ENCODE measurements around the gene PRND. TPM values are rescaled to one million over a fixed set of nuclear protein-coding genes. Genes with fewer than 3 reads are reported as not detected.
A peak's percentile ranks its signal among the peaks of the same experiment; 100 is the strongest.
"Not testable (repeated sequence)": the region's sequence is repeated elsewhere in the genome, so short reads cannot be mapped to it uniquely, and the experiment has no call there.

The PRND gene
- total RNA-seq, 1 donor: not detected

DNA sequence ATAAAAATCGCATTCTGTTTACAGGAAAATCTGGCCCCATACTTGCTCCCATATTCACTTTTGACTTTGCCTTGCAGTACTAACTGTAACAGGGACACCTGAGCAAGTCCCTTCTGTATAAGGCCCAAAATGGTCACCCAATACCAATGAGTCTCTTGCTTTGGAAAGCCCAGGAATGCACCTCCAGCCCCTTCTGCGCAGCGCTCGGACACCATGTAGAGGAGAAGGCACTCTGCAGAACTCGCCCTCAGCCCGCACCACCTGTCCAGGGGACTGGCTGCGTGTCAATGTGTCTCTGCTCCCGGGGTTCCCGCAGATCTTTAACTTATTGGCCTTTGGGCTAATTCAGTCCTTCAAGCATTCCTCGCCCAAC is 746 bp upstream of the PRND start:
- no peak overlapping the region for H3K4me3 ChIP-seq (ENCODE audit: insufficient read depth, low read length)
- H3K79me2 ChIP-seq (ENCODE audit: insufficient read depth, low read length): no peaks in the 10 kb centered on the region
- H3K36me3 ChIP-seq (ENCODE audit: insufficient read depth, low read length): no peaks in the 10 kb centered on the region
- H2AFZ ChIP-seq (ENCODE audit: low read length): peak overlapping the region; percentile 25
- no peaks in the 10 kb centered on the region for H4K20me1 ChIP-seq (ENCODE audit: insufficient read depth, low read length)
- H3K9me3 ChIP-seq (ENCODE audit: low read depth, low read length): peaks cover 3% of the 10 kb centered on the region
- DNase-seq (ENCODE audit: insufficient read length, low spot score, missing footprints): no peak
- TF ChIP-seq, protein P1, sequence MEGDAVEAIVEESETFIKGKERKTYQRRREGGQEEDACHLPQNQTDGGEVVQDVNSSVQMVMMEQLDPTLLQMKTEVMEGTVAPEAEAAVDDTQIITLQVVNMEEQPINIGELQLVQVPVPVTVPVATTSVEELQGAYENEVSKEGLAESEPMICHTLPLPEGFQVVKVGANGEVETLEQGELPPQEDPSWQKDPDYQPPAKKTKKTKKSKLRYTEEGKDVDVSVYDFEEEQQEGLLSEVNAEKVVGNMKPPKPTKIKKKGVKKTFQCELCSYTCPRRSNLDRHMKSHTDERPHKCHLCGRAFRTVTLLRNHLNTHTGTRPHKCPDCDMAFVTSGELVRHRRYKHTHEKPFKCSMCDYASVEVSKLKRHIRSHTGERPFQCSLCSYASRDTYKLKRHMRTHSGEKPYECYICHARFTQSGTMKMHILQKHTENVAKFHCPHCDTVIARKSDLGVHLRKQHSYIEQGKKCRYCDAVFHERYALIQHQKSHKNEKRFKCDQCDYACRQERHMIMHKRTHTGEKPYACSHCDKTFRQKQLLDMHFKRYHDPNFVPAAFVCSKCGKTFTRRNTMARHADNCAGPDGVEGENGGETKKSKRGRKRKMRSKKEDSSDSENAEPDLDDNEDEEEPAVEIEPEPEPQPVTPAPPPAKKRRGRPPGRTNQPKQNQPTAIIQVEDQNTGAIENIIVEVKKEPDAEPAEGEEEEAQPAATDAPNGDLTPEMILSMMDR (IDR thresholded peaks at IDR 0.05; ENCODE audit: extremely low read depth, low read depth, low read length): no peak
- H3K4me1 ChIP-seq (ENCODE audit: insufficient read depth, low read length): no peaks in the 10 kb centered on the region
- no peak overlapping the region for H3K27ac ChIP-seq (ENCODE audit: low read depth, low read length)
- H3K27me3 ChIP-seq (ENCODE audit: insufficient read depth, low read length): peaks cover 19% of the 10 kb centered on the region
- H3K4me2 ChIP-seq (ENCODE audit: insufficient read depth, low read length): peak overlapping the region; percentile 56

DNA sequence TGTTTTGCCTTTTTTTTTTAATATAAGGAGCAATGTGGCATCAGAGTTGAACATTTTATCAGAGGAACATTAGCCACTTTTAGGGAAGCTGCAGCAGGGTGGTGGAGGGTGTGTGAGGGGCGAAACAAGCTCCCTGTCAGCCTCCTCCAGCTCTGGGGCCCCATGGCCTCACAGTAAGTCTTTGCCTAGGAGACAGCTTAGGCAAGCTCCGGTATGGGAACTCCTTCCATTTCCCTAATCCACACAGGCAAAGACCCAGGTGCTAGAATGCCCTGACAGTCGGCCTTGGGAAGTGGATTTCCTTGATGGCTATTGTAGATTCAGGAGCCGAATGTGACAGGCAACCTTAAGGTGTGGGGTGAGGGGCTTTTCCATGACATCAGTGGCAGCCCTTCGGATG is 862 bp downstream of the PRND start:
- Histone ChIP-seq H3K4me3 (ENCODE audit: insufficient read depth, low read length) (no peak overlapping the region), H3K4me1 (ENCODE audit: insufficient read depth, low read length) (no peaks in the 10 kb centered on the region), H3K27me3 (ENCODE audit: insufficient read depth, low read length) (peaks cover 15% of the 10 kb centered on the region), H2AFZ (ENCODE audit: low read length) (no peak overlapping the region), H3K36me3 (ENCODE audit: insufficient read depth, low read length) (no peaks in the 10 kb centered on the region), H3K79me2 (ENCODE audit: insufficient read depth, low read length) (no peaks in the 10 kb centered on the region), H3K4me2 (ENCODE audit: insufficient read depth, low read length) (no peak overlapping the region), H3K9me3 (ENCODE audit: low read depth, low read length) (peaks cover 3% of the 10 kb centered on the region), H3K27ac (ENCODE audit: low read depth, low read length) (no peak overlapping the region), H4K20me1 (ENCODE audit: insufficient read depth, low read length) (no peaks in the 10 kb centered on the region)
- TF ChIP-seq, protein P1 (IDR thresholded peaks at IDR 0.05; ENCODE audit: extremely low read depth, low read depth, low read length): no peak
- no peak for DNase-seq (ENCODE audit: insufficient read length, low spot score, missing footprints)

DNA sequence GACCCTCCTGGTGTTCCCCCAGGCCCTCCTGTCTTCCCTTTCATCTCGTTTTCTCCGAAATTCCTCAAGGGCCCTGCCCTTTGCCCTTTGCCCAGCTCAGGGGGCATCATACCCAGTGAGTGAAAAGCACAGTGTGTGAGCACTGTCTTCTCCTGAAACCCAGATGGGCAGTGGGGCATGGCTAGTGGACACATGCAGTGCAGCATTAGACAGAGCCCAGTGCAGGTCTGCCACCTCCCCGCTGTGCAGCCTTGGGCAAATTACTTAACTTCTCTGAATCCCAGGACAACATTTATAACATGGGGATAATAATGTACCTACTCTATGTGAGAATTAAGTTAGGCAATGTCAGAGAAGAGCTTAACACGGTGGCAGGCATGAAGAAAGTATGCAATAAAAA is 1.3 kb downstream of the PRND start:
- Histone ChIP-seq H3K36me3 (ENCODE audit: insufficient read depth, low read length) (no peaks in the 10 kb centered on the region), H3K9me3 (ENCODE audit: low read depth, low read length) (peaks cover 3% of the 10 kb centered on the region), H2AFZ (ENCODE audit: low read length) (no peak overlapping the region), H3K4me3 (ENCODE audit: insufficient read depth, low read length) (no peak overlapping the region), H3K4me2 (ENCODE audit: insufficient read depth, low read length) (no peak overlapping the region), H3K4me1 (ENCODE audit: insufficient read depth, low read length) (no peaks in the 10 kb centered on the region), H4K20me1 (ENCODE audit: insufficient read depth, low read length) (no peaks in the 10 kb centered on the region), H3K27me3 (ENCODE audit: insufficient read depth, low read length) (peaks cover 15% of the 10 kb centered on the region), H3K79me2 (ENCODE audit: insufficient read depth, low read length) (no peaks in the 10 kb centered on the region), H3K27ac (ENCODE audit: low read depth, low read length) (no peak overlapping the region)
- TF ChIP-seq, protein P1 (IDR thresholded peaks at IDR 0.05; ENCODE audit: extremely low read depth, low read depth, low read length): no peak
- no peak for DNase-seq (ENCODE audit: insufficient read length, low spot score, missing footprints)

DNA sequence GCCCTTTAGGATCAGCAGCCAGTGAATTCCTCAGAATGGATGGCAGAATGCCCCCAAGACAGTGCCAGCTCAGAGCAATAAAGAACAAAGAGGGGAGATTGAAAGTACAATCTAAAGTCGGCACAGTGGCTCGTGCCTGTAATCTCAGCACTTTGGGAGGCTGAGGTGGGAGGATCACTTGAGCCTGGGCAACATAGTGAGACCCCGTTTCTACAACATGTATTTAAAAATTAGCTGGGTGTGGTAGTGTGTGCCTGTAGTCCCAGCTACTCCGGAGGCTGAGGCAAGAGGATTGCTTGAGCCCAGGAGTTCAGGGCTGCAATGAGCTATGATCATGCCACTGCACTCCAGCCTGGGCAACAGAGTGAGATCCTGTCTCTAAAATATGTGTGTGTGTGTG is 1.8 kb downstream of the PRND start:
- DNase-seq (ENCODE audit: insufficient read length, low spot score, missing footprints); H3K36me3 ChIP-seq (ENCODE audit: insufficient read depth, low read length): not testable (repeated sequence)

More for the DNA sequence above, 1.8 kb downstream of the PRND start:
- H3K27me3 ChIP-seq (ENCODE audit: insufficient read depth, low read length): peaks cover 15% of the 10 kb centered on the region
- not testable (repeated sequence) for H2AFZ ChIP-seq (ENCODE audit: low read length); H4K20me1 ChIP-seq (ENCODE audit: insufficient read depth, low read length); H3K27ac ChIP-seq (ENCODE audit: low read depth, low read length); H3K79me2 ChIP-seq (ENCODE audit: insufficient read depth, low read length); H3K9me3 ChIP-seq (ENCODE audit: low read depth, low read length); H3K4me1 ChIP-seq (ENCODE audit: insufficient read depth, low read length); H3K4me2 ChIP-seq (ENCODE audit: insufficient read depth, low read length); H3K4me3 ChIP-seq (ENCODE audit: insufficient read depth, low read length)

Data from osteoblast (primary cell).